Kidney glomerular epithelial cell (primary cell): Measurements from ENCODE around the gene BLTP3A.
"Not testable (repeated sequence)": the region's sequence is repeated elsewhere in the genome, so short reads cannot be mapped to it uniquely, and the experiment has no call there.

Experiments
- DNase-seq: peaks from one replicate; lab custom pipeline; 2025; lab: John Stamatoyannopoulos, UW

The BLTP3A gene, protein sequence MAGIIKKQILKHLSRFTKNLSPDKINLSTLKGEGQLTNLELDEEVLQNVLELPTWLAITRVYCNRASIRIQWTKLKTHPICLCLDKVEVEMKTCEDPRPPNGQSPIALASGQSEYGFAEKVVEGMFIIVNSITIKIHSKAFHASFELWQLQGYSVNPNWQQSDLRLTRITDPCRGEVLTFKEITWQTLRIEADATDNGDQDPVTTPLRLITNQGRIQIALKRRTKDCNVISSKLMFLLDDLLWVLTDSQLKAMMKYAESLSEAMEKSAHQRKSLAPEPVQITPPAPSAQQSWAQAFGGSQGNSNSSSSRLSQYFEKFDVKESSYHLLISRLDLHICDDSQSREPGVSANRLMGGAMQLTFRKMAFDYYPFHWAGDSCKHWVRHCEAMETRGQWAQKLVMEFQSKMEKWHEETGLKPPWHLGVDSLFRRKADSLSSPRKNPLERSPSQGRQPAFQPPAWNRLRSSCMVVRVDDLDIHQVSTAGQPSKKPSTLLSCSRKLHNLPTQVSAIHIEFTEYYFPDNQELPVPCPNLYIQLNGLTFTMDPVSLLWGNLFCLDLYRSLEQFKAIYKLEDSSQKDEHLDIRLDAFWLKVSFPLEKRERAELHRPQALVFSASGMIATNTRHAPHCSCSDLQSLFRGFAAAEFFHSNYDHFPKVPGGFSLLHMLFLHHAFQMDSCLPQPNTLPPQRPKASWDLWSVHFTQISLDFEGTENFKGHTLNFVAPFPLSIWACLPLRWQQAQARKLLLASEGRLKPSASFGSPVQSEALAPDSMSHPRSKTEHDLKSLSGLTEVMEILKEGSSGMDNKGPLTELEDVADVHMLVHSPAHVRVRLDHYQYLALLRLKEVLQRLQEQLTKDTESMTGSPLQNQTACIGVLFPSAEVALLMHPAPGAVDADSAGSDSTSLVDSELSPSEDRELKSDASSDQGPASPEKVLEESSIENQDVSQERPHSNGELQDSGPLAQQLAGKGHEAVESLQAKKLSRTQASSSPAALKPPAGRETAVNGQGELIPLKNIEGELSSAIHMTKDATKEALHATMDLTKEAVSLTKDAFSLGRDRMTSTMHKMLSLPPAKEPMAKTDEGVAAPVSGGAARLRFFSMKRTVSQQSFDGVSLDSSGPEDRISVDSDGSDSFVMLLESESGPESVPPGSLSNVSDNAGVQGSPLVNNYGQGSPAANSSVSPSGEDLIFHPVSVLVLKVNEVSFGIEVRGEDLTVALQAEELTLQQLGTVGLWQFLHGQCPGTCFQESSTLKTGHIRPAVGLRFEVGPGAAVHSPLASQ (N-terminal part only)

GRCh38 chr6:34791701-34792604, at the start of gene BLTP3A:
TSS of gene BLTP3A (plus strand) at chr6:34792083. CDS start at chr6:34792251, 168 bp downstream.
- DNase-seq = peak; percentile 53

- DNase-seq = no peak
Measured at GRCh38 chr6:34742094-34742493, 49.8 kb upstream of the BLTP3A start.

DNA sequence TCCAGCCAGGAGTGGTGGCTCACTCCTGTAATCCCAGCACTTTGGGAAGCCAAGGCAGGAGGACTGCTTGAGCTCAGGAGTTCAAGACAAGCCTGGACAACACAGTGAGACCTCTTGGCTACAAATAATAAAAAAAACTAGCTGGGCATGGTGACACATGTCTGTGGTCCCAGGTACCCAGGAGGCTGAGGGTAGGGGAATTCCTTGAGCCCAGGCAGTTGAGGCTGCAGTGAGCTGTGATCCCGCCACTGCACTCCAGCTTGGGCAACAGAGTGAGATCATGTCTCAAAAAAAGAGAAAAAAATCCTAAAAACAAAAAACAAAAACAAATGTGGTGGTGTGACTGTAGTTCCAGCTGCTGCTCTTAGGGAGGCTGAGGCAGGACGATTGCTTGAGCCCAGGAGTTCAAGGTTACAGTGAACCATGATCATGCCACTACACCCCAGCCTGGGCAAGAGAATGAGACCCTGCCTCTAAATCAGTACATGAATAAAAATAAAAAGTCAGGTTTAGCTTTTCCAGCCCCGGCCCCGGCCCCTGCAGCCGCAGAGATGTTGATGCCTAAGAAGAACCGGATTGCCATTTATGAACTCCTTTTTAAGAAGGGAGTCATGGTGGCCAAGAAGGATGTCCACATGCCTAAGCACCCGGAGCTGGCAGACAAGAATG, 48.1 kb upstream of the BLTP3A start:
- no peak for DNase-seq

DNA sequence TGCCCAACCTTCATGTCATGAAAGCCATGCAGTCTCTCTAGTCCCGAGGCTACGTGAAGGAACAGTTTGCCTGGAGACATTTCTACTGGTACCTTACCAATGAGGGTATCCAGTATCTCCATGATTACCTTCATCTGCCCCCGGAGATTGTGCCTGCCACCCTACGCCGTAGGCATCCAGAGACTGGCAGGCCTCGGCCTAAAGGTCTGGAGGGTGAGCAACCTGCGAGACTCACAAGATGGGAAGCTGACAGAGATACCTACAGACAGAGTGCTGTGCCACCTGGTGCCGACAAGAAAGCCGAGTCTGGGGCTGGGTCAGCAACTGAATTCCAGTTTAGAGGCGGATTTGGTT, 47.6 kb upstream of the BLTP3A start:
- not testable (repeated sequence) for DNase-seq

- DNase-seq = no peak
Measured at GRCh38 chr6:34745277-34746103, 46.4 kb upstream of the BLTP3A start.

- no peak for DNase-seq
Measured at GRCh38 chr6:34746104-34746846, 45.6 kb upstream of the BLTP3A start.

GRCh38 chr6:34748757-34749156, 43.1 kb upstream of the BLTP3A start:
- no peak for DNase-seq

GRCh38 chr6:34756513-34756856, 35.4 kb upstream of the BLTP3A start:
- not testable (repeated sequence) for DNase-seq

DNA sequence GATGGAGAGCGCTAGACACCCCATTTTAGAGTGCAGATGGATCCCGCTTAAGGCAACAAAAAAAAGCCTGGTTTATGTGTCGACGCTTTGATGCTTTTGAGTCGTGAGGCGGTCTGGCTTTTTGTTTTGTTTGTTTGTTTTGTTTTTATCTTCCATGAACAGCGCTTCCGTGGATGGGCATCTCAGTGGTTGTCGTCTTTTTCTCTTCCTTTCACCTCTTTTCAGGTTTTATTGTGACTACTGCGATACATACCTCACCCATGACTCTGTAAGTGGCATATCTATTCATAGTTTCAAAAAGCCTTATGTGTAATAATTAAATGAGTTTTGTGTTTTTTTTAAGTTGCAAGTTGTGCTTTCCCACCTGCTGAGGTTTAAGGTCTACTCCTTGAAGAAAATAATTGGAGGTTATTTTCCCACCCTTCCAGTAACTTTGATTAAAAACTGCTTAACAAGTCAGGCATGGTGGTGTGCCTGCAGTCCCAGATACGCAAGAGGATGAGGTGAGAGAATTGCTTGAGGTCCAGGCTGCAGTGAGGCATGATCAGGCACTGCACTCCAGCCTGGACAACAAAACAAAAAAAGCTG, 34.1 kb upstream of the BLTP3A start:
- no peak for DNase-seq

- no peak for DNase-seq
Measured at GRCh38 chr6:34760108-34760507, 31.8 kb upstream of the BLTP3A start.

DNA sequence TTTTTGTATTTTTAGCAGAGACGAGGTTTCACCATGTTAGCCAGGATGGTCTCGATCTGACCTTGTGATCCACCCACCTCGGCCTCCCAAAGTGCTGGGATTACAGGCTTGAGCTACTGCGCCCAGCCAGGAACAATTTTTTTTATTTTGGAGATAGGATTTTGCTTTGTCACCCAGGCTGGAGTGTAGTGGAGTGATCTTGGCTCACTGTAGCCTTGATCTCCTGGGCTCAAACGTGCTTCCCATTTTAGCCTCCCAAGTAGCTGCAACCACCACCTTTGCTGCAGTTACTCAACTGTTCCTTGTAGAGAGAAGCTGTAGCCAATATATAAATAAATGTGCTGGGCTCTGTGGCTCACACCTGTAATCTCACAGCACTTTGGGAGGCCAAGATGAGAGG, 30.2 kb upstream of the BLTP3A start:
- not testable (repeated sequence) for DNase-seq

- DNase-seq = no peak
Measured at GRCh38 chr6:34768148-34768547, 23.7 kb upstream of the BLTP3A start.

DNA sequence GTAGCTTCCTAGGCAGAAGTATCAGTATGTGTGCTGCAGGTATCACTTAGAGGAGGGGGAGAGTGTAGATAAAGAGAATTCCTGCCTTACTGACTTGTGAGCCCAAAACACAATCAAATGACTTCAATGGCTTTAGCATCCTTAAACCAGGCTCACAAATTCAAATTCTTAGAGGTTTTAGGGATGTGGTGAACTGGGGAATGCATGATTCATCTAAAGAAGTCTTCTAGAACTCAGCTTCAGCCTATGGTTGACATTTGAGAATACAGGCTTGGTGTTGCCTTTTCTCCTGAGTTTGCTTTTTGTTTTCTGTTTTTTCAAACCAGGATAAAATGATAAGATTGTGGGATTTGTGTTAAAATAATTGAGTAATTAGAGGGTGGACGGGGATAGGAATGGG, 20.2 kb upstream of the BLTP3A start:
- DNase-seq = no peak

DNA sequence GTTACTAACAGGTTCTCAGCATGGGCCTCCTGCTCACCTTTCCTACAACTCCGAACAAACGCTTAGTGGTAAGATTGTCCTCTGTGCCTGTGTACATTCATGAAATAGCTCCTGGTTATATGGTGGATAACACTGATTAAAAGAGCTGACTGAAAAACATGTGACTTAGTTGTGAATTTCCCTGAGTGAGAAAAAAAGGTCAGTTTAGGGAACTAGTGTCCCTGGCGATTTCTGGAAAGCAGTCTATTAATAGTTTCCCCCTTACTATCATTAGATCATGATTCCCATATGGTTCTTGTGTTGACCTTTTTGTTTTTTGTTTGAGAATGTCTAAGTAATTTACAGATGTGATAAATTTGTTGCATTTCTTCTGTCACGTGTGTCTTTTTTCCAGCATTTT, 18.9 kb upstream of the BLTP3A start:
- no peak for DNase-seq

DNA sequence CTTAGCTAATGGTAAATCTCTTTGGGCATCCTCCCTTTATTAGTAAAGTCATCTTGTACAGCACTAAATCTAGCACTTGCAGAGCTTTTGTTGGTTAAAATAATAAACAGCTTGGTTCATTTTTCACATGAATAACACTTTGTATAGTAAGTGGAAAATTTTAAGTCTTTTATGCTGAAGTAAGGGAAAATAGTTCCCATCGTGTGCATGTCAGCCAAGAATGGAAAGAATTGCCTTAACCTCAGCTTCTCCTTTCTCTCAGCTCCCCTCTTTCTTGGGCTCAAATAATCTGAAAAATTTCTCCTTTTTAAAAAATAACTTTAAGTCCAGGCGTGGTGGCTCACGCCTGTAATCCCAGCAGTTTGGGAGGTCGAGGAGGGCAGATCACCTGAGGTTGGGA, 18.0 kb upstream of the BLTP3A start:
- DNase-seq = no peak

GRCh38 chr6:34774967-34775366, 16.9 kb upstream of the BLTP3A start:
- DNase-seq = no peak

- not testable (repeated sequence) for DNase-seq
Measured at GRCh38 chr6:34785375-34785774, 6.5 kb upstream of the BLTP3A start.

GRCh38 chr6:34787152-34787551, 4.7 kb upstream of the BLTP3A start:
- DNase-seq = not testable (repeated sequence)

DNA sequence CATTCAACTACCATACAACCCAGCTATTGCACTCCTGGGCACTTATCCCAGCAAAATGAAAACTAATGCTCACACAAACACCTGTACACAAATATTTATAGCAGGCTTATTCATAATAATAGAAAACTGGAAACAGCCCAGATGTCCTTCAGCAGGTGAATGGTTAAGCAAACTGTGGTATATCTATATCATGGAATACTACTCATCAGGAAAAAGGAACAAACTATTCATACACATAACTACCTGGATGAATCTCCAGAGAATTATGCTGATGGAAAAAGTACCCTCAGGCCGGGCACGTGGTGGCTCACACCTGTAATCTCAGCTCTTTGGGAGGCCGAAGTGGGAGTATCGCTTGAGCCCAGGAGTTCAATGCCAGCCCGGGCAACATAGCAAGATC, 3.8 kb upstream of the BLTP3A start:
- DNase-seq = no peak
